ENCODE data around the gene RSRC1. TPM values are rescaled to one million over a fixed set of nuclear protein-coding genes. Genes with fewer than 3 reads are reported as not detected.

The RSRC1 gene
- total and polyA plus RNA-seq, 7 donors, result 14.9 to 60.7 (median 41.0) TPM

DNA sequence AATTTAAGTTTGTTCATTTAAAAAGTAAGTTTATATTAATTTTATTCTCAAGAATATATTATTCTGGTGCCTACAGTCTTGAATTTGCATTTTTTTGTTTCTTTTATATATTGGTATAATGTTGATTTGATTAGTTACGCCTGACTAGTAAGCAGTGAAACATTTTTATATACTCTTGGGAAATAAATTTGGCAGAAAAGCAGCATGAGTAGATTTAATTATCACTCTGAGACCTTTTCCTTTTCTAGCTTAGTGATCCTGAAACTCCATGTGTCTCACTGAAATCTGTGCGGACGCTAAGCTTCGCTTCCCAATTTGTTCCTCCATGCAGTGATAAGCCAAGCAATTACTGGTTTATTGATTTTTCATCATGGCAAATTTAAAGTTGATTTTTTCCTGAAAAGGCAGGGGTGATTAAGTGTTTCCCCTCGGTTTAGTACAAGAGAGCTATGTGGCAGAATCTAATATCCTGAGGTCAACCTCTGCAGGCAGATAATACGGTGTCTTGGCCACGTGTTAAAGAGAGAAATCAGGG is 373.9 kb downstream of the RSRC1 start:
- Histone ChIP-seq H3K4me3 (no peak overlapping the region), H3K4me1 (peaks cover 0 to 6% (median 0%) of the 10 kb centered on the region in 4 donors), H3K27ac (no peak overlapping the region), H3K27me3 (no peaks in the 10 kb centered on the region), H3K36me3 (no peaks in the 10 kb centered on the region), H3K9me3 (no peaks in the 10 kb centered on the region)
- intact Hi-C loops (cut with DNase I), result no loop called here
- TF ChIP-seq, protein P1, sequence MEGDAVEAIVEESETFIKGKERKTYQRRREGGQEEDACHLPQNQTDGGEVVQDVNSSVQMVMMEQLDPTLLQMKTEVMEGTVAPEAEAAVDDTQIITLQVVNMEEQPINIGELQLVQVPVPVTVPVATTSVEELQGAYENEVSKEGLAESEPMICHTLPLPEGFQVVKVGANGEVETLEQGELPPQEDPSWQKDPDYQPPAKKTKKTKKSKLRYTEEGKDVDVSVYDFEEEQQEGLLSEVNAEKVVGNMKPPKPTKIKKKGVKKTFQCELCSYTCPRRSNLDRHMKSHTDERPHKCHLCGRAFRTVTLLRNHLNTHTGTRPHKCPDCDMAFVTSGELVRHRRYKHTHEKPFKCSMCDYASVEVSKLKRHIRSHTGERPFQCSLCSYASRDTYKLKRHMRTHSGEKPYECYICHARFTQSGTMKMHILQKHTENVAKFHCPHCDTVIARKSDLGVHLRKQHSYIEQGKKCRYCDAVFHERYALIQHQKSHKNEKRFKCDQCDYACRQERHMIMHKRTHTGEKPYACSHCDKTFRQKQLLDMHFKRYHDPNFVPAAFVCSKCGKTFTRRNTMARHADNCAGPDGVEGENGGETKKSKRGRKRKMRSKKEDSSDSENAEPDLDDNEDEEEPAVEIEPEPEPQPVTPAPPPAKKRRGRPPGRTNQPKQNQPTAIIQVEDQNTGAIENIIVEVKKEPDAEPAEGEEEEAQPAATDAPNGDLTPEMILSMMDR (IDR thresholded peaks at IDR 0.05), result no peak
- TF ChIP-seq EP300 (IDR thresholded peaks at IDR 0.05) (no peak), POLR2AphosphoS5 (IDR thresholded peaks at IDR 0.05) (no peak), POLR2A (IDR thresholded peaks at IDR 0.05) (no peak)
- WGBS, 2 donors, result 94 to 95% methylated on average over 7 of the region's 7 CpGs
- DNase-seq, result no peak

DNA sequence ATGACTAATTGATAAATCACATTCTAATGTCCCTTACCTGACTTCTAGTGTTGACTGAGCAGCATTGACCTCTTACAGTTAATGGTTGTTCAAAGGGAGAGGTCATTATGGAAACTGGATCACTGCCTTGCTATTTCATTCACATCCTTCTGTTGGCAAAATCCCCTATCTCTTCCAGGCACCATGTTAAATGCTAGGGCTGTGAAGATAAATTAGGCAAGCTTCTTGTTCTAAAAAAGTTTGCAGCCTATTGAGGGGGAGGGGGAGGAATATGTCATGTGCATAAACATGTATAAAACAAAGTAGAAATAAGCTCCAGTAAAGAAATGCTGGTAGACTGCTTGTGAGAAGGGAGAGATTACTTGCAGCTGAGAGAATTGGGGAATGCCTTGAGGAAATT is 376.3 kb downstream of the RSRC1 start:
- H3K4me1 ChIP-seq, result peaks cover 0 to 6% (median 0%) of the 10 kb centered on the region in 4 donors
- intact Hi-C loops (cut with DNase I), result no loop called here

DNA sequence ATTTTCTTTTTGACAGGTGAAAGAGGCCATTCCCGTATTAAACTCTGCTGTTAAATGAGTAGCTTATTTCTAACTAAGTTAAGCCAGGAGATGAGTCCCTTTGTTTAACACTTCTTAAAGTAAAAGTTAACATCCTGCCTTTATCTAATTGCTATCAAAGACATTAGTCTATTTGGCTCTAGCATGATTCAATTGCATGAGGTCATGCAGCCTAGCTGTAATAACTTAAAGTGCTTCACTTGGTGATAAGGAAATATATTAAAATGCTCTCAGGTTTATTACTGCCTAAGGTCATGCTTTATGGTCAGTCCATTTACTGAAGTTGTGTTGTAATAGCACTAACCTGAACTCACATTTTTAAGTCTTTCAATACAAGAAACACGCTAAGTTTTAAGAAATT is 378.8 kb downstream of the RSRC1 start:
- Histone ChIP-seq H3K27ac (no peak overlapping the region), H3K9me3 (no peaks in the 10 kb centered on the region), H3K27me3 (no peaks in the 10 kb centered on the region), H3K4me1 (peaks cover 0 to 6% (median 0%) of the 10 kb centered on the region in 4 donors), H3K36me3 (no peaks in the 10 kb centered on the region), H3K4me3 (no peak overlapping the region)
- TF ChIP-seq POLR2A (IDR thresholded peaks at IDR 0.05) (no peak), POLR2AphosphoS5 (IDR thresholded peaks at IDR 0.05) (no peak), EP300 (IDR thresholded peaks at IDR 0.05) (no peak)
- TF ChIP-seq, protein P1 (IDR thresholded peaks at IDR 0.05), result no peak
- 20 to 33% methylated on average over 2 of the region's 2 CpGs for WGBS, 2 donors
- no peak for DNase-seq
- intact Hi-C loops (cut with DNase I), result no loop called here

More for the DNA sequence above, 376.3 kb downstream of the RSRC1 start:
- no peak for DNase-seq
- H3K27me3 ChIP-seq, result no peaks in the 10 kb centered on the region
- no peak overlapping the region for H3K4me3 ChIP-seq
- no peaks in the 10 kb centered on the region for H3K36me3 ChIP-seq
- no peak overlapping the region for H3K27ac ChIP-seq
- TF ChIP-seq, protein P1 (IDR thresholded peaks at IDR 0.05), result no peak
- TF ChIP-seq POLR2AphosphoS5 (IDR thresholded peaks at IDR 0.05) (no peak), POLR2A (IDR thresholded peaks at IDR 0.05) (no peak), EP300 (IDR thresholded peaks at IDR 0.05) (no peak)
- no peaks in the 10 kb centered on the region for H3K9me3 ChIP-seq

DNA sequence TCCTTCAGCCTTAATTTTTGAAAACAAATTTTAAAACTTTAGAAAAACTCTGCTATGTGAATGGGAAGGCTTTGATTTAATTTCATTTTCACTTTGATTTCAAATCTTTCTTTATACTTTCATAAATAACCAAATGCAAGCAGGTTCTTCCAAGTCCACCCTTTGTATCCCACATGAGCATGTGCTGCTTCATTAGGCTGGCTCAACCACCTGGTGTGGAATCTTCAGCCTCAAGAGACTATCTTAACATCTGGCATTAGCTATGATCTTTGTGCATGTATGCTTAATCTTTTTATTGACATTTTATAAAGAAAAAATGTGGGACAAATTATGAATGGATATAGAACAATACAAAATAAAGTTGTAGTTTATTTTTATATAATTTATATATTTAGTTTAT is 379.3 kb downstream of the RSRC1 start:
- intact Hi-C loops (cut with DNase I), result no loop called here
- Histone ChIP-seq H3K9me3 (no peaks in the 10 kb centered on the region), H3K27ac (no peak overlapping the region), H3K4me1 (peaks cover 0 to 6% (median 0%) of the 10 kb centered on the region in 4 donors), H3K4me3 (no peak overlapping the region), H3K27me3 (no peaks in the 10 kb centered on the region), H3K36me3 (no peaks in the 10 kb centered on the region)
- TF ChIP-seq POLR2A (IDR thresholded peaks at IDR 0.05), result no peak
- TF ChIP-seq, protein P1 (IDR thresholded peaks at IDR 0.05), result no peak
- TF ChIP-seq EP300 (IDR thresholded peaks at IDR 0.05), result no peak
- TF ChIP-seq POLR2AphosphoS5 (IDR thresholded peaks at IDR 0.05), result no peak
- DNase-seq, result no peak

DNA sequence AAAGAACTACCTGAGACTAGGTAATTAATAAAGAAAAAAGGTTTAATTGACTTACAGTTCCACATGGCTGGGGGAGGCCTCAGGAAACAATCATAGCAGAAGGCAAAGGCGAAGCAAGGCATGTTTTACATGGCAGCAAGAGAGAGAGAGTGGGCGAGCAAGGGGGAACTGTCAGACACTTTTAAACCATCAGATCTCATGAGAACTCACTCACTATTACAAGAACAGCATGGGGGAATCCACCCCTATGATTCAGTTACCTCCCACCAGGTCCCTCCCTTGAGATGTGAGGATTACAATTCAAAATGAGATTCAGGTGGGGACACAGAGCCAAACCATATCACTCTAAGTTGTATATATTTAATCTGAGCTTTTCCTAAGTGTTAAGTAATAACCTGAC is 382.1 kb downstream of the RSRC1 start:
- H3K36me3 ChIP-seq, result no peaks in the 10 kb centered on the region
- no peaks in the 10 kb centered on the region for H3K9me3 ChIP-seq
- 97 to 100% methylated on average over 2 of the region's 2 CpGs for WGBS, 2 donors
- DNase-seq, result no peak
- intact Hi-C loops (cut with DNase I), result no loop called here
- H3K4me3 ChIP-seq, result no peak overlapping the region
- TF ChIP-seq, protein P1 (IDR thresholded peaks at IDR 0.05), result no peak
- TF ChIP-seq POLR2A (IDR thresholded peaks at IDR 0.05) (no peak), POLR2AphosphoS5 (IDR thresholded peaks at IDR 0.05) (no peak), EP300 (IDR thresholded peaks at IDR 0.05) (no peak)
- no peak overlapping the region for H3K27ac ChIP-seq
- H3K4me1 ChIP-seq, result no peaks in the 10 kb centered on the region
- H3K27me3 ChIP-seq, result no peaks in the 10 kb centered on the region

Data from sigmoid colon (tissue), 7 donors.